Stimulated activated naive CD4-positive, alpha-beta T cell (primary cell): Measurements from ENCODE around the gene ZNF687.
A peak's percentile ranks its signal among the peaks of the same experiment; 100 is the strongest.

Experiments used
- DNase-seq, 6 experiments: peaks; one replicate each; lab custom pipeline; 2025; lab: John Stamatoyannopoulos, UW

The ZNF687 gene

DNA sequence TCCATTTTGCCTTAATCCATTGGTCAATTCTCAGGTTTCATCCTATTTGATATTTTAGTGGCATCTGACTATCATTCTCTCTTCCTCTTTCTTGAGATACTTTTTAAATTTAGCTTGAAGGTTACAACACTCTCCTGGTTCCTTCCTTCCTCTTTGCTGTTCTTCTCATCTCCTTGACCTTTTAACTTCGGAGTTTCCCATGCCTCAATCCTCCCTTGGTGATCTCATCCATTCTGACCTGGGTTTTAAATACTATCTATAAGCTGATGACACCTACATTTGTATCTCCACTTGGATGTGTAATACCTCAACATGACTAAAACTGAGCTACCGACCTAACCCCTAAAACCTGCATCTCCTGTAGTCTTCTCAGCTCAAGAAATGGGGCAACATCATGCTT lies 4.8 kb upstream of the ZNF687 start:
- DNase-seq = no peak

GRCh38 chr1:151281225-151281968 lies 702 bp upstream of the ZNF687 start:
- peak; percentile 91 to 96 (median 94) for DNase-seq

- peak in 4 of 6 experiments; percentile 37 to 54 (median 41) for DNase-seq
These were observed 1.0 kb downstream of the ZNF687 start for GRCh38 chr1:151282883-151283725.

- no peak for DNase-seq
These were observed 2.0 kb downstream of the ZNF687 start for GRCh38 chr1:151284013-151284577.

DNA sequence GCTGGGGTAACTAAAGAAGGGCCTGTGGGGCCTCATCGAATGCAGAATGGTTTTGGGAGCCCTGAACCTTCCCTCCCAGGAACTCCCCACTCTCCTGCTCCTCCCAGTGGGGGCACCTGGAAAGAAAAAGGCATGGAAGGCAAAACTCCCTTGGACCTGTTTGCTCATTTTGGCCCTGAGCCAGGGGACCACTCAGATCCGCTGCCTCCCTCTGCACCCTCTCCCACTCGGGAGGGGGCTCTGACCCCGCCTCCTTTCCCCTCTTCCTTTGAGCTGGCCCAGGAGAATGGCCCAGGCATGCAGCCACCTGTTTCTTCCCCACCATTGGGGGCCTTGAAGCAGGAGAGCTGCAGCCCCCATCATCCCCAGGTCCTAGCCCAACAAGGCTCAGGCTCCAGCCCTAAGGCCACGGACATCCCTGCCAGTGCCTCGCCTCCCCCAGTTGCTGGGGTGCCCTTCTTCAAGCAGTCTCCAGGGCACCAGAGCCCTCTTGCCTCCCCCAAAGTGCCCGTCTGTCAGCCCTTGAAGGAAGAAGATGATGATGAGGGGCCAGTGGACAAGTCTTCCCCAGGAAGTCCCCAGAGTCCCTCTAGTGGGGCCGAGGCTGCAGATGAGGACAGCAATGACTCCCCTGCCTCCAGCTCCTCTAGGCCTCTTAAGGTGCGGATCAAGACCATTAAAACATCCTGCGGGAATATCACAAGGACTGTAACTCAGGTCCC lies 4.7 kb downstream of the ZNF687 start:
- DNase-seq = no peak

- no peak for DNase-seq
These were observed 5.2 kb downstream of the ZNF687 start for GRCh38 chr1:151287341-151287699.

GRCh38 chr1:151287767-151288500 lies 5.8 kb downstream of the ZNF687 start:
- DNase-seq = no peak

GRCh38 chr1:151288502-151288901 lies 6.4 kb downstream of the ZNF687 start:
- DNase-seq = no peak

- no peak for DNase-seq
These were observed 7.2 kb downstream of the ZNF687 start for GRCh38 chr1:151289080-151289935.

DNA sequence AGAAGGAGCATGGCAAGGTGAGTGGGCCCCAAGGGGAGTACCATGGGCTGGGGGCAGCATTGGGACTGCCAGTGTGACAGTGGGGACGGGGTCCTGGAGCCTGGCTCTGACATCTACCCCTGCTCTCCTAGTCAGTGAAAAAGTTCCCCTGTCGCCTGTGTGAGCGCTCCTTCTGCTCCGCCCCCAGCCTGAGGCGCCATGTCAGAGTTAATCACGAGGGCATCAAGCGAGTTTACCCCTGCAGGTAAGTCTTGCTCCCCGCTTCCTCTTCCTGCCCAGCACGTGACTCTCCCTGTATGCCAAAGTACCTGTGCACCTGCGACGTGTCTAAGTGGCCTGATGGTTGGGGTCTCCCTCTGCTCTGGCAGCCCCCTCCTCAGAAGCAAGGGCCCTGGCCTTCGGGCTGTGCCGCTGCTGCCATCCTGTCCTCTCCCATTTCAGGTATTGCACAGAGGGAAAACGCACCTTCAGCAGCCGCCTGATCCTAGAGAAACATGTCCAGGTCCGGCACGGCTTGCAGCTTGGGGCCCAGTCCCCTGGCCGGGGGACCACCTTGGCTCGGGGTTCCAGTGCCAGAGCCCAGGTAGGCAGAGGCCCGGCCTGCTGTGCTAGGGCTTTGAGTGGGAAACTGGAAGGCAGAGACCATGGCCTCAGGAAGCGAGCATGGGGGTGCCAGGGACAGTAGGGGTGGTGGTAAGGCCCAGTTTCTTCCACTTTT lies 8.1 kb downstream of the ZNF687 start:
- no peak for DNase-seq

DNA sequence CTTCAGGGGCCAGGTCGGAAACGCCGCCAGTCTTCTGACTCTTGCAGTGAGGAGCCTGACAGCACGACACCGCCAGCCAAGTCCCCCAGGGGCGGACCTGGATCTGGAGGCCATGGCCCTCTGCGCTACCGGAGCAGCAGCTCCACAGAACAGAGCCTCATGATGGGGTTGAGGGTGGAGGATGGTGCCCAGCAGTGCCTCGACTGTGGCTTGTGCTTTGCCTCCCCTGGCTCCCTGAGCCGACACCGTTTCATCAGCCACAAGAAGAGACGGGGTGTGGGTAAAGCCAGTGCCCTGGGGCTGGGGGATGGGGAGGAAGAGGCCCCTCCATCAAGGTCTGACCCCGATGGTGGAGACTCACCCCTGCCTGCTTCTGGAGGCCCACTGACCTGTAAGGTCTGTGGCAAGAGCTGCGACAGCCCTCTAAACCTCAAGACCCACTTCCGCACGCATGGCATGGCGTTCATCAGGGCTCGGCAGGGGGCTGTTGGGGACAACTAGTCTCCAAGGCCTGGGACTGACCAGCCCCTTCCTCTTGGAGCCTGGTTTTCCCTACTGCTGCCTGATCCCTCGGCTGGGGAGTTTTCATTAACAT lies 8.7 kb downstream of the ZNF687 start:
- DNase-seq = no peak

DNA sequence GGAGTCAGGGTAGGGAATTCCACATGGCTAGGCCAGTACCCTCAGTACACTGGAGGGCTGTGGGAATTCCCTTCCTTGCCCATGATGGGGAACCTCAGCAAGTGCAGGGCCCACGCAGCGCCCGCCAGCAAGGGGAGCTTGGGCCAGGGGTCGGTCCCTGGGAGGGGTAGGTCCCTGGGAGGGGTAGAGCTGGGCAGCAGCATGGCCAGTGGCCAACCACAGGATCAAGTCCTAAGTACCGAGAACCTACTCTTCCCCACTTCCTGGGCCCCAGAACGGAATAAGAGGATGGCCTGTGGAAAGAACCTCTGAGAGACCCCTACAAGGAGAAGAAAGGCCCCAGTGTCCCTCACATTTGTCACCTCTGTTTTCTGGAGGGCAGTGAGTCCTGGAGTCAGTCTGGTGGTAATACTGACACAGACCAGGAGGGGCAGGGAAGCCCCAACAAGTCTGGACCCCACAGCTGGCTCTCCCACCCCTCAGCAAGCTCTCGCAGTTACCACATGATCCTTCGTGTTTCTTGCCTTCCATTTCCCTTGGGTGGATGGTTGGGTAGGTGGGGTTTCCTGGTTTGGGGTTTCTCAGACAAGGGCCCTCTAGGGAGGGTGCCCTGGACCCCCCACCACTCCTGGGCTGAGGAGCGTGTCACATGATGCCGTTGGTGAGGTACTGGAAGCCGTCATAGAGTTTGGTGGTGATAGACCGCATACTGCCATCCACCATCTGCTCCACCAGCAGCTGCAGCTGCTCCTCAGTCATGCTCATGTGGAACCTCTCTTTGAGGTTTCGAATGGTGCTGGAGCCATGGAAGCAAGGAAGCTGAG lies 10.3 kb downstream of the ZNF687 start:
- DNase-seq = no peak

DNA sequence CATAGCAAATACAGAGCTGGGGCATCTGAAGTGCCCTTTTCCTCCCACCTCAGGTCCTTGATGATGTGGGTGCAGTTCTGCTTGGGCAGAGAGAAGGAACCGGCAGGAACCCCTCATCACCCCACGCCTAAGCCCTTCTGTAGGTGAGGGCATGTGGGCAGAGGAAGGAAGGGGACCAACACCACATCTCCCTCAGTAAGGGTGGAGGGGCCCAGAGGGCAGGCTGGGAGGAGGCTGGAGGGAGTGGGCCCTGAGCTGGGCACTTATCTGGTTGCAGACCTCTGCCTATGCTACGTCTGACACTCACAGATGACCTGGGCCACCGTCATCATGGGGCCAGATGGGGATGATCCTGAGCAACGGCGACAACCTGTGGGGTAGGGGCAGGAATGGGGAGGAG lies 11.0 kb downstream of the ZNF687 start:
- no peak for DNase-seq

- DNase-seq = no peak
These were observed 12.8 kb downstream of the ZNF687 start for GRCh38 chr1:151294742-151295462.

DNA sequence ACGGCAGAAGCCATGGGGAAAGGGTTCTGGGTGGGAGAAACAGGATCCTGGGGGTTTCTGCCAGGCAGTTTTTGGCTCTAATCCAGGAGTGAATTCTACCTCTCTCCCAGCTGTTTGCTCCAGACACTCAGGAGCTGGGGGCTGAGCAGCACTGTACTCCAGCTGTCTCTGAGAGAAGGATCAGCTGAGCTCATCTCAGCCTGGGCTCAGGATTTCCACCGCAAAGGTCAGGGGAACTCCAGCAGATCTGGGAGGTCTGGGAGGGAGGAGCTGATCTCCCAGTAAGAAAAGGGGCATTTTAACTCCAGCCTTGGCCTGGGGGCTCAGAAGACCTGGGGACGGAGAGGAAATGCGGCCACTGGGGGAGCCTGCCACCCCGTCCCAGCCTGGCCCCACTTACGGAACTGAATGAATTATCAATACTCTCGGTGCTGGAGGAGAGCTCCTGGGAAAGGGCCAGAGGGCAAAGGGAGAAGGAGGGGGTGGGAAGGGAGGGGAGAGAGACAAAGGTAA lies 27.8 kb downstream of the ZNF687 start:
- no peak for DNase-seq

- no peak for DNase-seq
These were observed 28.9 kb downstream of the ZNF687 start for GRCh38 chr1:151311011-151311410.

DNA sequence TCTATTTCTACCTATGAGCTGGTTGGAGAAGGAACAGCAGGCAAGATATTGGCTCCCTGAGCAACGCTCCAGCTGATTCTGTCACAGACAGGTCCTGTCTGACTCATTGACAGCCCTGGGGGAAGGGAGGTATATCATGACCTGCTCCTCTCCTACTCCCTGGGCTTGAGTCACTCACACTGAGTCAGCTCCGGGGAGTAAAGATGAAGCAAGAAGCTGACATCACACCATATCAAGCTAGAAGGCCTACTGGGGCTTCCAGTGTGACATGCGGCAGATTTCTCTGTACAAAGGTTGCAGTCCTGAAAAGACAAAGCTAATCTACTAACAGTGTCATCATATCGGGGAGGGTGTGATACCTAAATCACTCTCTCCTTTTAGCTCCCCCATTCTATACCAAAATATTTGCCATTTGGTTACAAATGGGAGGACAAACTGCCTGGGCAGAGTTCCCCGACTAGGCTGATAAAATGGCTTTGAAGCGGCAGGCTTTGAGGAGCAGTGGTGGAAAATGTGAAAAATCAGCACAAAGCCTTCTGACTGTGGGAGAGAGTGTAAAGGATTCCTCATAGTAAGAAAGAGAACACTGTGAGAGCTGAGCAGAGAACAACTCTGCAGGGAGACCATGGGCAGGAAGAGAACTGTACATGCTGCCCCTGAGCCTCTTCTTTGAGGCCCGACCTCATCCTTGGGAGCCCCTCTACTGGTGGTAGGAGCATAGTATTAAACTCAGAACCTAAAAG lies 29.7 kb downstream of the ZNF687 start:
- DNase-seq = no peak
